HG03066 (cell line): ENCODE results near the gene NECAB3.
"Not testable (repeated sequence)": the region's sequence is repeated elsewhere in the genome, so short reads cannot be mapped to it uniquely, and the experiment has no call there.

Experiments used
- ATAC-seq: cut with Tn5 transposase; IDR thresholded peaks from one replicate; pipeline ENCODE4 v1.9.1; 2021; ENCODE audit warnings: low read depth; ENCODE audit not compliant: unreplicated experiment

Gene NECAB3, protein sequence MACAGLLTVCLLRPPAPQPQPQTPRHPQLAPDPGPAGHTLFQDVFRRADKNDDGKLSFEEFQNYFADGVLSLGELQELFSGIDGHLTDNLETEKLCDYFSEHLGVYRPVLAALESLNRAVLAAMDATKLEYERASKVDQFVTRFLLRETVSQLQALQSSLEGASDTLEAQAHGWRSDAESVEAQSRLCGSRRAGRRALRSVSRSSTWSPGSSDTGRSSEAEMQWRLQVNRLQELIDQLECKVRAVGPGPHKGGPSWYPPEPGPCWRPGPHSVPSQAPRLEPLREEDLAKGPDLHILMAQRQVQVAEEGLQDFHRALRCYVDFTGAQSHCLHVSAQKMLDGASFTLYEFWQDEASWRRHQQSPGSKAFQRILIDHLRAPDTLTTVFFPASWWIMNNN

DNA sequence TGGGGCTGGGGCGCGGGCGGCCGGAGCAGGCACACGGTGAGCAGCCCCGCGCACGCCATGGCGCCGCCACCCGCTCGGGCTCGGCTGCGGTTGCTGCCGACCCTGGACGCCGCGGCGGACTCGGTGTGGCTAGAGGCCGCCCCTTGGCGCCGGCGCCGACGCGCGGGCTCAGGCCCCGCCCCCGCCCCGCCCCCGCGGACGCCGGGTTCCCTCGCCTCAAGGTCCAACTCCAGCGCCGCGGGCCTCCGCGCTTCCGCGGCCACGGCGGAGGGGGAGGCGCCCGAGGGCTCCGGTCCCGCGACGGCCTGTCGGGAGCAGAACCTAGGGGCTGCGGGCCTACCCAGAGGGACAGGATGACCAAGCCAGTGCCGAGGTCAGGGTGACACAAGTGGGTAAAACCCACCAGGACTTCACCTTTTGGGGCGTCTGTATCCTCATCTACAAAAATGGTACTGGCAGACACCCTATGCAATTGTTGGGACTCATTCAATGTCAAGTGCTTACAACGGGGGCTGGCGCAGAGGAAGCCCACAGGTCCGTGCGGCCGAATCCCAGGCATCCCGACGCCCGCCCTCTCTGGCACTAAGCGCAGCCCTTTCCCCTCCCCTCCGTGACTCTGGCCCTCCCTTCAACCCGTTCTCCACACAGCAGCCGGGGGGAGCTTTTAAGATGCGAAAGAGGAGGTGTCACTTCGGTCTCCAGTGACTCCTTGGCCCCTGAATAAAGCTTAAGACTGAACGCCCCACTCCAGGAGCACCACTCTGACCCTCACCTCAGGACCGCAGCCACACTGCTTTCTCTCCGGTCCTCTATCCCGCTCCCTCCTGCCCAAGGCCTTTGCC, at the start of gene NECAB3:
NECAB3 (minus strand) TSS at position 135 of the 842 bp plus-strand sequence; CDS start at position 59, 76 bp downstream.
- no peak for ATAC-seq

GRCh38 chr20:33721391-33722140, 47.3 kb upstream of the NECAB3 start:
- no peak for ATAC-seq

- peak; percentile 98 for ATAC-seq
Observed at GRCh38 chr20:33719989-33720709, 45.9 kb upstream of the NECAB3 start, which contains the start of gene PXMP4. Gene PXMP4 (minus strand): TSS chr20:33720310. CDS start chr20:33720207, 103 bp downstream.

DNA sequence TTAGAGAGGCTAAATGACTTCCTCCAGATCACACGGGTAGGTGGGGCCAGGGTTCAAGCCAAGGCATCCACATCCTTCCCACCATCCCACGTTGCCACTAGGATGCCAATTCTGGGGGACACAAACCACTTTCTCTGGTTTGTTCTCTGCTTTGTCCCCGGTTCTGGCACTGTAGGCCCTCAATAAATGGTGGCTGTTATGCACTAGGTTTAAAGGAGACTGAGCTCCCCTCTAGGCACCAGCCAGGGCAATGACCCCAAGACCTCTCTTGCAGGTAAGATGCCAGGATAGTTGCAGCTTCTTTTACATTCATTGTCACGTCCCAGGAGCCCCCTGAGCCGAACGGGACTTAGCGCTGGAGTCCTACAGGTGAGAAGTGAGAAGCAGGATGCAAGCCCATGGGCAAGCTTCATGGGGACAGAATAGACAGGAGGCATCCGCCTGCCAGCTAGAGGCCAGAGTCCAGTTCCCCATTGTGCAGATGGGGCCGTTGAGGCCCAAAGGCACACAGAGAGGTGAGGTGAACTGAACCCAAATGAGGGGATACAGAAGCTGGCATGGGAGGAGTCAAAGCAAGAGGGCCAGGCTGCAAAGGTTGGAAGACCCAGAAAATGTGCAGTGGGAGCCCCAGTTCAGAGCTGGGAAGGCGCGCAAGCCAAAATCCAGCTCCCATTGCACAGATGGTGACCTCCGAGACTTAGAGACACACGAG, 45.2 kb upstream of the NECAB3 start:
- ATAC-seq = no peak

GRCh38 chr20:33716498-33716897, 42.3 kb upstream of the NECAB3 start:
- no peak for ATAC-seq

GRCh38 chr20:33713865-33714367, 39.7 kb upstream of the NECAB3 start:
- no peak for ATAC-seq

DNA sequence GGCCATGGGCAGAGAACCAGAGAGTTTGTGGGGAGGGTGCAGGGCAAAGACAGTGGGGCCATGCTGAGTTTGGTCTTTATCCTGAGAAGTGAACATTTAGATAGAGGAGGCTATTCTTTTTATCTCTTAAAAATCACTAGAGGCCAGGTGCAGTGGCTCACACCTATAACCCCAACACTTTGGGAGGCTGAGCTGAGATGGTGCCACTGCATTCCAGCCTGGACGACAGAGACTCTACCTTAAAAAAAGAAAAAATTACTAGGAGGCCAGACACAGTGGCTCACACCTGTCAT, 37.2 kb upstream of the NECAB3 start:
- ATAC-seq = no peak

GRCh38 chr20:33710681-33711445, 36.6 kb upstream of the NECAB3 start:
- ATAC-seq = no peak

GRCh38 chr20:33709905-33710541, 35.8 kb upstream of the NECAB3 start:
- no peak for ATAC-seq

GRCh38 chr20:33709398-33709797, 35.2 kb upstream of the NECAB3 start:
- no peak for ATAC-seq

- no peak for ATAC-seq
Observed at GRCh38 chr20:33707668-33708067, 33.4 kb upstream of the NECAB3 start.

DNA sequence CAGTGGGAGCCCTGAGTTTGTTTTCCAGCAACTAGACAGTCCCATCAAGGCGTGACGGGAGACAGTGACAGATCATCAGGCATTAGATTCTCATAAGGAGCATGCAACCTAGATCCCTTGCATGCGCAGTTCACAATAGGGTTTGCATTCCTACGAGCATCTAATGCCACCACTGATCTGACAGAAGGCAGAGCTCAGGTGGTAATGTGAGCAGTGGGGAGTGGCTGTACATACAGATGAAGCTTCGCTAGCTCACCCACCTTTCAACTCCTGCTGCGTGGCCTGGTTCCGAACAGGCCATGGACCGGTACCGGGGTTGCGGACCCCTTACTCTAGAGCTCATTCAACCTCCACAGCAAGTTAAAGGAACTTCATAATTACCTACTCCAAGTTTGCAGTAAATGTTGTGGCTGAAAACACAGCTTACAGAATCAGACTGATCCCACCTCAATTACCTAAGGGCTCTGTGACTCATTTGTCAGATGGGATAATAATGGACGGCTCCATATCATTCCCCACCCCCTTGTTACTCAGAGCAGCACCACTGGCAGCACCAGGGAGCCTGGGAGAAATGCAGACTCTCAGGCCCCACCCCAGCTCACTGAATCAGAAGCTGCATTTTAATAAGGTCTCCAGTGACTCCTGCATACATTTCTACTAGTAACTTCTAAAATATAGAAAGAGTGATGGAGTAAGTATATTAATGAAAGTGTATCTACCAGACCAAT, 30.1 kb upstream of the NECAB3 start:
- no peak for ATAC-seq

DNA sequence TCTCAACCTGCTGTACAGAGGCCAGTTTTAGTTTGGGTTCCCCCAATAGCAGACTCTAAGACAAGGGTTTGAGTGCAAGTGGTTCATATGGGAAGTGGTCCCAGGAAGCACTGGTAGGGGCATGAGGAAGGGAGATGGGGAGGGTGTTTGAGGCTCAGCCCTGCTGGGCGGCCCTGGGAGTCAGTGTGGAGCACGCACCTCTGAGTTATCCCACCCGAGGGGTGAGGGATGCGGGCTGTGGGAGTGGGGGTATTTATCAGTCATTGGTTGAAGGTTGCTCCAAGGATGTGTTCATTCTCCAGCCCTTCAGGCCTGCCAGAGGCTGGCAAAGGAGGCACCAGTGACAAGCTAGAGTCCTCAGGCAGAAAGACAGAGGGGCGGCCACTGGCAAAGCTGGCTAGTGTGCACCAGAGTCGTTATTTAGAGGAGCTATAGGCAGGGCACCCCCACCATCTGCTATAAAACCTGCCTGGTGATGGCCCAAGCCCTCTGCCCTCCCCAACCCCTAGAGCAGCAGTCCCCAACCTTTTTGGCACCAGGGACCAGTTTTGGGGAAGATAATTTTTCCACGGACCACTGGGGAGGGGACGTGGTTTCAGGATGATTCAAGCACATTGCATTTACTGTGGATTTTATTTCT, 29.4 kb upstream of the NECAB3 start:
- no peak for ATAC-seq

GRCh38 chr20:33702861-33703260, 28.6 kb upstream of the NECAB3 start:
- no peak for ATAC-seq

DNA sequence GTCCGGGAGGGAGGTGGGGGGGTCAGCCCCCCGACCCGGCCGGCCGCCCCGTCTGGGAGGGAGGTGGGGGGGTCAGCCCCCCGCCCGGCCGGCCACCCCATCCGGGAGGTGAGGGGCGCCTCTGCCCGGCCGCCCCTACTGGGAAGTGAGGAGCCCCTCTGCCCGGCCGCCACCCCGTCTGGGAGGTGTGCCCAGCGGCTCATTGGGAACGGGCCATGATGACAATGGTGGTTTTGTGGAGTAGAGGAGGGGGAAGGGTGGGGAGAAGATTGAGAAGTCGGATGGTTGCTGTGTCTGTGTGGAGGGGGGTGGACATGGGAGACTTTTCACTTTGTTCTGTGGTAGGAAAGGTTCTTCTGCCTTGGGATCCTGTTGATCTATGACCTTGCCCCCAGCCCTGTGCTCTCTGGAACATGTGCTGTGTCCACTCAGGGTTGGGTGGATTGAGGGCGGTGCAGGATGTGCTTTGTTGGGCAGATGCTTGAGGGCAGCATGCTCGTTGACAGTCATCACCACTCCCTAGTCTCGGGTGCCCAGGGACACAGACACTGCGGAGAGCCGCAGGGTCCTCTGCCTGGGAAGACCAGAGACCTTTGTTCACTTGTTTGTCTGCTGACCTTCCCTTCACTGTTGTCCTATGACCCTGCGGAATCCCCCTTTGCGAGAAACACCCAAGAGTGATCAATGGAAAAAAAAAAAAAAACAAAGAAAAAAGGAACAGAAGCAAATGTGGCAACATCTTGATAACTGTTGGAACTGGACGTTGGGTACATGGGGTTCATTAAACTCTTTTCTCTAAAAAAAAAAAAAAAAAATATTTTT, 27.6 kb upstream of the NECAB3 start:
- no peak for ATAC-seq

- ATAC-seq = not testable (repeated sequence)
Observed at GRCh38 chr20:33700696-33701441, 26.6 kb upstream of the NECAB3 start.
